Activated naive CD4-positive, alpha-beta T cell (primary cell): ENCODE results near the gene MOB3A.
A peak's percentile ranks its signal among the peaks of the same experiment; 100 is the strongest.

Experiments used
- DNase-seq, 4 experiments: peaks; one replicate each; lab custom pipeline; 2025; lab: John Stamatoyannopoulos, UW

Gene MOB3A

DNA sequence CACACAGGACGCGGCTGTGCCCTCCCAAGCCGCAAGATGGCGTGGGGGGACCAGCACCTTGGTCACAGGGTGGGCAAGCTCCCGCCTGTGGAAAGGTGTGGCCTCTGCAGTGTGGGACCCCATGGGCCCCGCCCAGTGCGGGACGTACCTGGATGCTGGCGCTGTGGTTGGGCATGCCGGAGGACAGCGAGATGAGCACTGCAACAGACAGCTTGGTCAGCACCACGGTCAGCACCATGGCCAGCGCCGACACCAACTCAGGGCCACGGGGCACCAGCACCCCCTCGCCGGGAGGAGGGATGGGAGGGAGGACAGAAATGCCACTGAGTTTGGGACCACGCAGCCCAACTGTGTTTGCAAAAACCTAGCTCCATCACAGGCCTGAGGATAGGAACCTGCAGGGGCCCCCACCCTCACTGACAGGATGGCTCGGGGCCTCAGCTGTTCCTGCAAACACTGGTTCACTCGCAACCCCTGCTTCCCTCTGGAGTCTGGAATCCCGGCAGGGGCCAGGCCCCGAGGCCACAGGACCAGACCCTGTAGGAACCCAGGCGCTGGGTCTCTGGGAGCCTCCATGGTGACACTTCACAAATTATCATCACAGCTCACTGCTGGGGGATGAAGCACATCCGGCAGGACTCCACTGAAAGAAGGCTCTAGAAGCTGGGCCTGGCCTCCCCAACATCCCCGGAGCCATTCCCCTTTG lies 27.7 kb upstream of the MOB3A start:
- DNase-seq = peak in 1 of 4 experiments; percentile 11

DNA sequence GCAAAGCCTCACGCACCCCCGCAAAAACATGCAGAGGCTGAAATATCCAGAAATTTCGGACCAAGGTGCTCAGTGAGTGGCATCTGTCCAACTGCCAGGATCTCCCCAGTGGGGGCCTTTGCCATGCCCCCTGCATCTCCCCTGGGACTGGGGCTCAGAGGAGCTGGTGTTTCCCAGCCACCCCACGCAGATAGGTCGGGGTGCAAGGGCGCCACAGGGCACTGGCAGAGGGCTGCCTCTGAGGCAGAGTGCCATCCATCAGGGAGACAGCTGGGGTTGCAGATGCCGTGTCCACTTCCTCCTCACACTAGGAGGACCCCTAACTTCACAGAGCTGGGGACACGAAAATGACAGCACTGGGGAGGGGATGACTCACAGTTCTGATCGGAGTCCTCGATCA lies 26.9 kb upstream of the MOB3A start:
- no peak for DNase-seq

DNA sequence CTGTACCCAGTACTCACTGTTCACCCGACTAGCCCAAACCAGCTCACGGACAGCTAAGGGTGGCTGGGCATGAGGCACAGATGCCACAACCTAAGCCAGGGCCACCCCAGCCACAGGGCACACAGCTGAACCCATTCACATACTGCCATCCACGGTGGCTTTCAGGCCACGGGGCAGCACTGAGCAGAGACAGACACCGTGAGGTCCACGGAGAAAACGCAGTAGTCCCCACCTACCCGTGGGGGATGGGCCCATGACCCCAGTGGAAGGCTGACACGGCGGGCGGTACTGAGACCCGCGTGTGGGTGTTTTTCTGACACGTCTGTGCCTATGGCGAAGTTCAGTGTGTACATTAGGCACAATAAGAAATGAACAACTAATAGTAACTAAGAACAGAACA lies 26.1 kb upstream of the MOB3A start:
- no peak for DNase-seq

DNA sequence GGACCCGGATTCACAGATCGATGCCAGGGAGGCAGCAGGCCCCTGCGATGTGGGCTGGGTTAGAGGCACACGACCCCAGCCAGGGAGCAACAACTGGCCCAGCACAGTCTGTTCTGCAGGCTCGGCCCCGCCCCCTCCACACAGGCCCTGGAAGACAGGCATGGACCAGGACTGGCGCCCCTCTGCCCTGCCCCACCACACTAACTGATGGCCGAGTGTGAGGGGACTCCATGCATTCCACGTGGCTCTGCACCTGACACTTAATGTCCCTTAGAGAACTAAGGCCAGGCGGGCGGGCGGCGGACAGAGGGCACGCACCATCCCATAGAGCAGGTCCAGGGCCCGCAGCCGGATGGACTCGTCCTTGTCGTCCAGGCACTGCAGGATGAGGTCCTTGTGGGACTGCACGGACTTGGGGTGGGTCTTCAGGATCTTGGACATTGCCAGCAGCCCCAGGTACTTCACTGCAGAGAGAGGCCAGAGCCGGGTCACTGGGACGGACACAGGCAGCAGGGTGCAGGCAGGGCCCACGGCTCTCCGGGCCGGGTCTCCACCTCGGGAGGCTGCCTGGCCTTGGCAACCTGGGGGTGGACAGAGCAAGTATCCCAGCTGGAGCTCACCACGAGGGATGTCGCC lies 25.4 kb upstream of the MOB3A start:
- no peak for DNase-seq

DNA sequence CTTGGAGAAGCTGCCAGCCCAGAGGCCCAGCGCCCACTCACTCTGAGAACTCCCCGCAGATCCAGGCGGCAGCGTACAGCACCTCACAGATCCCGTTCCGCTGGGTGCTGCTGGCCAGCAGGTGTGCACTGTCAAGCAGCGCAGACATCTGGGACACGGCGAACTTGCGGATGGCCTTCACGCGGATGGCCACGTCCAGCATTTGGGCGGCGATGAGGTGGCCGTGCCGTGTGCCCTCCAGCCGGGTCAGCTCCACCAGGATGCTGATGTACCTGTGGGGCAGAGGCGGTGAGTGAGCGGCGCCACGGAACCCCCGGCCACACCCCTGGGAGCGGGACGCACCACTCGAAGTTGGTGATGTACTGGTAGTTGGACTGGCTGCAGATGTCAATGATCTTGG lies 24.7 kb upstream of the MOB3A start:
- DNase-seq = no peak

DNA sequence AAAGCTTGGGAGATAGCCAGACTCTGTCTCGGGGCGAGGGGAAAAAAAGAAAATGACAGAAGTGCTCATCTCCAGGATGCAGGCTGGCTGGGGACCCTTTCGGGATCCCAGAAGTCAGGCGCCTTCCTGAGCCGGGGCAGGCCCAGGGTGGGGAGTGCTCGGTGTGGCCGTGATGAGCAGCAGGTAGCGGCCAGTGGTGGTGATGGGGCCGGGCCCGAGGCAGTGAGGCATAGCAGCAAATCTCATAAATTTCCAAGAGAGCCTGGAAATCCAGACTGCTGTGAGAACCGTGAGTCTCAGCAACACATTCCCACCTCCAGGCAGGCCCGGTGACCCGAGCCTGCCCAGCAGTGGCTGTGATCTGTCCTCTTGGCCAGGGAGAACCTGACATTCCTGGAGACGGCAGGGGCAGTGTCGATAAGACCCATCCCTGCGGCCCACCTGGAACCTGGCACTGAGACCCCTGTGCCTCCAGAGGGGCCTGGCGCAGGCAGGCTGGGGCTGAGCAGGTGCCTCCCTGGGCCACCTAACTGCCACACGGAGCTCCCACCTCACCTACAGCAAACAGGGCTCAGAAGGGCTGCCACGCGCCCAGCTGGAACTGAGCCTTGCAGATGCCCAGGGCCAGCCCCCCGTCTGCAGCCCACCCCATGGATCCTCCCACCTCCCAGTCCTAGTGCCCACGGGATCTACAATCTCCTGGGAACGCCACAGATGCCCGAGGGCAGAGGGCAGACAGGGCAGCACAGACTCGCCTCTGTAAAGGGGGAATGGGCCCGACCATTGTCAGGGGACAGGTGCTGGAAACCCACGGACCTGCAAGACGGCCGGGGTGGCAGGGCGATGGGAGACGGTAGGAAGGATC lies 24.0 kb upstream of the MOB3A start:
- no peak for DNase-seq

DNA sequence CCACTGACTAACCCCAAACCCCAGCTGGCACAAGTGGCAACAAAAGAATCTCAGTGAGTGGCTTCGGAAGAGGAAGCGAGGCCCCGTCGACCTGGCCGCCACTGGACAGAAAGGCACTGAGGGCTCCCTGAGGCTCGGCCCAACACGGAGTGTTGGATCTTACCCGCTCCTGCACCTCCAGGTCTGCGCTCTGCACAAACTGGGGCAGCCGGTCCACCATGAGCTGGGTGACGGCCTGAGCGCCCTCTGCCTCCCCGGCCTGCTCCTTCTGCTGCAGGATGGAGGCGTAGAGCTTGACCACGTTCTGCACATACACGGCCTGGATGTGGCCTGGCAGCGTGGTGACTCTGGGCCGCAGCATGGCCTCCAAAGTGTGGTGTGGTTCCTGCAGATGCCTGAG lies 22.3 kb upstream of the MOB3A start:
- DNase-seq = no peak

DNA sequence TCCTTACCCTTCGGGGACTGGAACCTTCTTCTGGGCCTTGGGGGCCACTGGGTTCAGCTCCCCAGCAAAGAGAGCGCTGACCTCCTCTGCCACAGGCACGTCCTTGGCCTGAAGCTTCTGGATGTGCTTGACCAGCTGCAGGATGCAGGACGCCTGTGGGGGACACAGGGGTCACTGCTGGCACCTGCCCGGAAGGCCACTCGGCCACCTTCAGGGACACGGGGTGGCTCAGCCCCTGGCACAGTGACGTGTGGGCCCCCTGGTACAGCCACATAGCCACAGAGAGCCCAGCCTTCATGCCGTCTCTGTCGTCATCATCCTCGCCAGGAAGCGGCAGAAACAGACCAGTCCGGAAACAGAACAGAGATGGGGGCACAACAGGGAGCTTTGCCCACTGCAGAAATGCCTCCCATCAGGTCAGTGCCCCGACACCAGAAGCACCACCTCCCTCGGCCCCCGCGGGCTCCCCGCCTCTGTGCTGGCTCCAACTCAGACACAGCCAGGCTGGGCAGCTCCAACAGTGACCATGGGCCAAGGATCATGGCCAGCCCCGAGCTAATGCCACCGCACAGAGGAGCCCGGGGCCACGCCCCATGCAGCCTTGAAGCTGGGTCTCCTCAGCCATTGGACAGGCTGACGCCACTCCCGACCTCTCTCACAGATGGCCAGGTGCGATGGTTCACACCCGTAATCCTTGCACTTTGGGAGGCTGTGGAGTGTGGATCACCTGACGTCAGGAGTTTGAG lies 21.3 kb upstream of the MOB3A start:
- no peak for DNase-seq

DNA sequence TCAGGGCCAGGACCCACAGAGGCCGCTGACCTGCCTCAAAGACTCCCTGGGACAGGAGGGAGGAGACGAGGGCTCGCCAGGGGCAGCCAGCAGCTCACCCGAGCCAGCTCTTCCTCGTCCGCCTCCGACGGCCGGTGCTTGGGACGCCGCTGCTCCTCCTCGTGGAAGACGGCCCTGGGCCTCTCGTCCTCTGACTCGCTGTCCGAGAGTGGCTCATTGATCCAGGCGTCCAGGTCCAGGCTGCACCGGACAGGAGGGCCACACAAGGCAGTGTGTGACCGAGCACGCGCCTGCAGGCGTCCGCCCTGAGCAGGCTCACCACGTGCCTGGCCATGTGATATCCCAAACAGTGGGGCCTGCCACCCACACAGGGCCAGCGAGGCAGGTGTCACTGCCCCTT lies 20.4 kb upstream of the MOB3A start:
- DNase-seq = no peak

DNA sequence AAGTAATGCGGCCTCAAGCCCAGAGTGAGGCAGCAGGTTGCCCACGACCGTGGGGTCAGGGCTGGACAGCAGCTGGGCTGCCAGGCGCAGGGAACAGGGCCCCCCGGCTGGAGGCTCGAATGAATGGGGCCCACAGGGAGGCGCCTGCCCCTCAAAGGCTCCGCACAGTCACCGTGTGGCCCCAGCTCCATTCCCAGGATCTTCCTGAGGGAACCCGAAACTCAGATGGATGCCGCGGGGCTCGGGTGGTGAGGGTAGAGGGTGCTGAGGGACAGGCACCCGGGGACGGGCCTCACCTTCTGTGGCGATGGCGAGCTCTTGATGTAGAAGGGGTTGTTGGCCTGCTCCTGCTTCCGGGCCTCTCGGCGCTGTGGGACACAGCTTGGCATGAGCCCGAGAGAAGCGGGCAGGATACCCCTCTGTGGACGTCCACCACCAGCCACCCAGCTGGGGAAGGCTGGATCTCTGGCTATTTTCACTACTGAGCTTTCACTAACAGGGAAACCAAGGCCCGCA lies 19.8 kb upstream of the MOB3A start:
- no peak for DNase-seq

DNA sequence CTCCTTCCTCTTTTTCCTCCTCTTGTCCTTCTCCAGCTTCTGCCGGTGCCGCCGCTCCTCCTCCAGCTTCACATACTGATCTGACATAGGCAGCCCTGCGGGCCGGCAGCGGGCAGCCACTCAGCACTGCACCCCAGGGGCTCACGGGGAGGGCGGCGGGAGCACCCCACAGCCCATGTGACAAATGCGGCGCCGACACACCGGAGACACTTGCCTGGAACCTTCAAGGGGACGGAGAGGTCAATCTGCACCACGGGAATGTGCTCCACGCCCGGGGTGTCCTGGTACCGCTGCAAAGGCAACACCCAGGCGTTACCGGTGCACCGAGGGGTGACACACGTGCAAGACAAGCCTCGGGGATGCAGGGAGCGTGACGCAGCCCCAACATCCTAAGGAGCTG lies 19.2 kb upstream of the MOB3A start:
- DNase-seq = no peak

DNA sequence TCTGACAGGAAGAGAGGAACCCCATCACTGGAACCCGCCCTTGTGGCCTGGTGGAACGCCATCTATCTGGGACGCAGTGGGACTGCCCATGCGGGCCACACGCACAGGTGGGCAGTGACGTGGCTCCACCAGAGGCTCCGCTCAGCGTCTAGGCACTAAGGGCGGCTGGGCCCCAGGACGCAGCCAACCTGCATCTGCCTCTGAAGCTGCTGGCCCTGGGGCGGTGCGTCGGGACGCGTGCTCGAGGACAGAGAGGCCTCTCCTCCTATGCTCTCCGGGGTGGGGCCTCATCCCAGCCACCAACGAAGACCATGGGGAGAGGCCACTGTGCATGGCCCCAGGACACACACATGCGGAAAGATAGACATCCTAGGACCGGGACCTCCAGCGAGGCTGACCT lies 18.7 kb upstream of the MOB3A start:
- DNase-seq = no peak

DNA sequence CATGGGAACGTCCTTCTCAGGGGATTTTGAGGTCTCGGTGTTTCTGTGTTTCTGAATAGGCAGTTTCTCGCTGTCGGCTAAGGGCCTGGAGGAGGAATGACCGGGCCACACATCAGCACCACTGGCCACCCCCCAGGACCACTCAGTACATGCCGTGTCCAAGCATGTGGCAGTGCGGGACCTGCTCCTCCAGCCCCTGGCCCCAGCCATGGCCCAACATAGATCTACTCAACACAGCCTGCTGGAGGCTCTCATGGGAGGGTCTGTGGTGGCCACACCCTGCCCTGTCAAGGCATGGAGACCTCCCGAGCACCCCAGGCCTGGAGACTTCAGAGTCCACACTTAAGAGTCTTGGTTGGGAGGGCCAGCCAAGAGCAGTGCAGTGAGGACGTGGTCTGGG lies 18.1 kb upstream of the MOB3A start:
- no peak for DNase-seq

DNA sequence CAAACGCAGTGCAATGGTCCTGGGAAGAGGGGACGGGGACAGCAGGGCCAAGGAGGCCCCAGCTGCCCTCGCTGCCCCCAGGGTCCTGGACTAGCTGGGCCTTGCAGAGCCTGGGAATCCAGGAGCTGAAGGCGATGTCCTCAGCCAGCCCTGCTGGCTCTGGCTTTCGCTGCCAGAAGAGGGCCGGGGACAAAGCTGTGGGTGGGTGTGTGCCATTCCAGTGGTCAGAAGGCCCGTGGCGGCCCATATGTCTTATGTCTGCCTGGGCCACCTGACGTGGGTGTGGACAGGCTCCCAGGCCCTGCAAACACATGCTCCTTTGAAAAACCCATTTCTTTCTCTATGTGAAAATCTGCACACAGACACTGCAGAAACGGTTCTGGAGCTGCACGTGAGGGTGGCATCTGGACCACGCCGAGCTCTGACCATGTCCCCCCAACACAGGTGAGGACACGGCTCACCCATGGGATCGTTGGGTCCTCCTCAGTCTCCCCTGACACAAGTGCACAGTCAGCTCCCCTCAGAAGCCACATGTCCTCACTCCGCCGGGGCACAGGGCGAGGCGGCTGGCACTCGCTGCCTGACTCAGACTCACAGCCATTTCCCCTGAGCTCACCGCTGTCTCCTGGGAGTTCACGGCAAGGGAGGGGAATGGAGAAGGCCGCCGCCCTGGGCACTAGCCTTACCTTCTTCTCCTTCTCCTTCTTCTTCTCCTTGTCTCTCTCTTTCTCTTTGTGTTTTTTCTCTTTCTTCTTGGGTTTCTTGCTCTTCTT lies 17.5 kb upstream of the MOB3A start:
- no peak for DNase-seq

DNA sequence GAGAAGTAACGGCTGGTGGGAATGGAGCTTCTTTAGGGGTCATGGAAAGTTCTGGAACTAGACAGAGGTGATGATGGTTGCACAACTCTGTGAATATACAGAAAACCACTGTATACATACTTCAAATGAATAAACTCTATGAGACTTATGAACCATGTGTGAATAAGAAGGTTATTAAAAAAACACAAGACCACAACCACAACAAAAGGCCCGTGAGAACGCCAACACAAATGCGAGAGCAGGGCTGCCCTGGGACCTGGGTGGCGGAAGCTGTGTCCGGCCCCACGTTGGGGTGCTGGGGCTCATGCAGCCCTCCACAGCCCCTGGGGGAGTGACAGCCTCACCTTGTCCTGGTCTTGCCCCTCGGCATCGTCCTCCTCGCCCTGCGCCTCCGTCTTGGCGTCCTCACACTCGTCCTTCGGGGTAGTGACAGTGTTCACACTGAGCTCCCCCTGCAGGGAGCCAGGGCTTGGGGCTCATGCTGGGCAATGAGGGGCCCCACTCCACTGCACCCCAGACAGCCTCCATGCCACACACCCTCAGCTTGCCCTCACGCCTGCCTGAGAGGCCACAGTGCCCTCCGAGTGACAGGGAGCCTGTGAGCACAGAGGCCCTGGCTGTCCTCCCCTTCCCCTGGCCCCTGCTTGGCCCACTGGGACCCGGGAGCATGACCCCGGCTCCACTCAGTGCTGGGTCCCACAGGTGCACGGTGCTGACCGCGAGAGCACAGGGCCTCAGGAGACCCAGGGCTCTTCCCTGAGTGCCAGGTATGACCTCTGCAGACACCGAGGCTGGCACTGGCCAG lies 16.6 kb upstream of the MOB3A start:
- no peak for DNase-seq

DNA sequence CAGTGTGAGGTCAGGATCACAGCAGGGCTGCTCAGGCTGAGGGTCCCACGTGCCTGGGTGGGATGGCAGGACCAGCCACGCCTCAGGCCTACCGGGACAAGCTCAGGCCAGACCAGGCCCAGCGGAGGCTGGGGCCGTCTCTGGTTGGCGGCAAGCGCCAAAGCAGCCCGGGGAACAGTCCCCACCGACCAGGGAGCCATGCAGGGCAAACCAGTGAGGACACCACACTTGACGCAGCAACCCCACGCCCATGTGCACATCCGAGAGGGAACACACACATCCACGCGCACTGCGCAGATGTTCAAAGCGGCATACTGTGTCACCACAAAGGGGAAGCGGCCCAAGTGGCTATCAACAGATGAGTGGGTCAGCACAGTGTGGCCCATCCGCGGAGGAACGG lies 15.8 kb upstream of the MOB3A start:
- DNase-seq = no peak

DNA sequence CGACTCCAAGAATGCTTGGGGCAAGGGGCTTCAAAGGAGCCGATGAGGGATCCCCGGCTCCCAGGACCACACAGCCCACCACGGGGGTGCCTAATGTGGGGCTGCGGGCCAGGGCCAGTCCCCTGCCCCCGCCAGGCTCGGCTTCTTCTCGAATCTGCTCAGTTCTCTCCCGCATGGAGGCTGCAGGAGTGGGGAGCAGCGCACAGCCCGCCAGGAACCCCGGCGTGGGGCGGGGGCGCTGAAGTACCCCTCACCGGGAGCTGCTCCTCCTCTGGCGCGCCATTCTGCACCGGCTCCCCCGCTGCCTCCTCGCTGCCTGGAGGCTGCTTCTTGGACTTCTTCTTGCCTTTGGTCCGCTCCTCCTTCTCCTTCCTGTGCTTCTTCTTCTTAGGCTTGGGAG lies 15.3 kb upstream of the MOB3A start:
- no peak for DNase-seq

DNA sequence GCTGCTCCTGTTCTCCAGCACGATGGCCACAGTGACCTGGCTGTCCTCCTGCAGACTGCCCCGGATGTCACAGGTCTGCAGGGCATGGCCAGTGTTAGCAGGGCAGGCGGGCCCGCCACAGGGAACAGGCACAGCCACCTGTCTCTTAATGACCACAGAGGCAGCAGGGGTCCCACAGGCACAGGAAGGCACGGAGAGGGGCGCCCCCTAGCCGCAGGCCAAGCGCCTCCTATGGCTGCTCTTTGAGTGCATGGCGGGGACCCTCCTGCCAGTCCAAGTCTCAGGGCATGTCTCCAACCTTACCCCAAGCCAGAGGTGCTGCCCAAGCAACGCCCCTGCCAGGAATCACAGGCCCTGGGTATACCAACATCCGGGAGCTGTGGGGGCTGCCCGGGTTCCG lies 14.7 kb upstream of the MOB3A start:
- DNase-seq = no peak

DNA sequence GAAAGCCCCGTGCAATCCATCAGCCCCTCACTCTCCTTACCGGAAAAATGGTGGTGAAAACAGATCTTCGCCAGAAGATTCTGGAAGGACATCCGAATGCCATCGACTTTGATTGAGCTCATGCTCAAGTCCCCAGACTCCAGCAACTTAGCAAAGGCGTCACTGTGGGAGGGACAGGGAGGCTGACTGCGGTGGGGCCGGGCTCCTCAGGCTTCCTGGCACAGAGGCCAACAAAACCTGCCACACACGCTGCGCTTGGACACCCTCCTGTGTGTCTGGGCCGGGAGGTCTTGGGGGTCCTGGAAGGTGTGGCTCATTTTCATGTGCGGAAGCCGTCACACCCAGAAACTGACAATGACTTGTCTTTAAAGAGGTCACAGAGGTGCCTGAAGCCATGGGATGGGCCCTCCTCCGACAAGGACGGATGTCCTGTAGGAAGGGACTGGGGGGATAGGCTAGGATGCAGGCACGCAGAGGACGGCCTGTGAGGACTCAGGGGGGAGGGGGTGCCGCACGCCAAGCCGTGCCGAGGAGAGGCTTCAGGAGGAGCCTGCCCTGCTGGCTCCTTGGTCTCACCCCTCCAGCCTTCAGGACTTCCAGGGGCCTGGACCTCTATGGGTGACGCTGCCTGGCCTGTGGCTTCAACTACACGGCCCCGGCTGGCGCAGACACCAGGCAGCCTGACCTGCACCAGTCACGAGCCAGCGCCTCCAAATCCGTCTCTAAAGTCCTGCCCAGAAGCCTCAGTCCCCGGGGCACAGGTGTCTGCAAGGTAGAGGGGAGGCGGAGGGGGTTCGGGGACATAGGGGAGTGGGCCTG lies 13.1 kb upstream of the MOB3A start:
- no peak for DNase-seq
